GM12891 (cell line): ENCODE data around the gene C7.

Source experiments
- DNase-seq: peaks from one replicate; pipeline ENCODE4 v3.0.0; 2011; ENCODE audit warnings: low spot score; ENCODE audit not compliant: insufficient read length
- FAIRE-seq: peaks from 2 replicates; lab custom pipeline; 2011; peaks lifted over from hg19 to GRCh38; lab: Jason Lieb, UNC
- PAX5 ChIP-seq: IDR thresholded peaks from 2 replicates; pipeline ENCODE4 v1.6.1; 2011; ENCODE audit warnings: low read length, moderate library complexity, mild to moderate bottlenecking; ENCODE audit not compliant: insufficient read depth, severe bottlenecking
- POLR2A ChIP-seq: IDR thresholded peaks from 2 replicates; pipeline ENCODE4 v1.6.1; 2011; ENCODE audit warnings: low read depth, low read length, control low read depth
- POLR2AphosphoS5 ChIP-seq: IDR thresholded peaks from 2 replicates; pipeline ENCODE4 v1.6.1; 2011; ENCODE audit warnings: low read depth, low read length, control low read depth
- POU2F2 ChIP-seq: IDR thresholded peaks from 2 replicates; pipeline ENCODE4 v1.6.1; 2011; ENCODE audit warnings: low read depth, mild to moderate bottlenecking, control low read depth, low read length, moderate library complexity
- SPI1 ChIP-seq: IDR thresholded peaks from 2 replicates; pipeline ENCODE4 v1.6.1; 2011; ENCODE audit warnings: low read depth, low read length, control low read depth
- TAF1 ChIP-seq: IDR thresholded peaks from 2 replicates; pipeline ENCODE4 v1.6.1; 2011; ENCODE audit warnings: low read depth, low read length, control low read depth

C7 gene

GRCh38 chr5:40976041-40976440 is 66.7 kb downstream of the C7 start:
- FAIRE-seq, result no peak
- DNase-seq, result no peak
- TF ChIP-seq POLR2A (no peak), POU2F2 (no peak), PAX5 (no peak)

GRCh38 chr5:40976836-40977235 is 67.5 kb downstream of the C7 start:
- FAIRE-seq (no peak), DNase-seq (no peak)
- TF ChIP-seq POLR2AphosphoS5 (no peak), POU2F2 (no peak), SPI1 (no peak), TAF1 (no peak), PAX5 (no peak), POLR2A (no peak)

GRCh38 chr5:40981420-40981819 is 72.1 kb downstream of the C7 start:
- FAIRE-seq (no peak), DNase-seq (no peak)
- TF ChIP-seq POLR2AphosphoS5 (no peak), PAX5 (no peak), TAF1 (no peak), POU2F2 (no peak), SPI1 (no peak), POLR2A (no peak)

- FAIRE-seq (no peak), DNase-seq (no peak)
- no peak for TF ChIP-seq SPI1
- no peak for TF ChIP-seq POU2F2
- TF ChIP-seq POLR2AphosphoS5, result no peak
- no peak for TF ChIP-seq POLR2A
- TF ChIP-seq PAX5, result no peak
- no peak for TF ChIP-seq TAF1
Observed at GRCh38 chr5:40983781-40984180, 74.5 kb downstream of the C7 start.

GRCh38 chr5:40984884-40985283 is 75.6 kb downstream of the C7 start:
- DNase-seq (no peak), FAIRE-seq (no peak)
- TF ChIP-seq PAX5 (no peak), POLR2AphosphoS5 (no peak)

- TF ChIP-seq SPI1 (no peak), TAF1 (no peak), POLR2A (no peak)
- DNase-seq (no peak), FAIRE-seq (no peak)
Observed at GRCh38 chr5:40985501-40985900, 76.2 kb downstream of the C7 start.

GRCh38 chr5:40986666-40987065 is 77.4 kb downstream of the C7 start:
- FAIRE-seq (no peak), DNase-seq (no peak)
- TF ChIP-seq TAF1 (no peak), POU2F2 (no peak), POLR2AphosphoS5 (no peak), POLR2A (no peak)

- FAIRE-seq, result no peak
- TF ChIP-seq POLR2A (no peak), TAF1 (no peak), PAX5 (no peak), SPI1 (no peak), POU2F2 (no peak), POLR2AphosphoS5 (no peak)
- no peak for DNase-seq
Observed at GRCh38 chr5:40987349-40987748, 78.1 kb downstream of the C7 start.

- no peak for FAIRE-seq
- no peak for DNase-seq
- TF ChIP-seq POLR2AphosphoS5 (no peak), PAX5 (no peak), TAF1 (no peak), POU2F2 (no peak), POLR2A (no peak), SPI1 (no peak)
Observed at GRCh38 chr5:40988746-40989510, 79.6 kb downstream of the C7 start.

- DNase-seq (no peak), FAIRE-seq (no peak)
- TF ChIP-seq POLR2AphosphoS5, result no peak
Observed at GRCh38 chr5:40991168-40991980, 82.1 kb downstream of the C7 start.
